HepG2 (cell line): ENCODE measurements around the gene TSPAN9. TPM values are rescaled to one million over a fixed set of nuclear protein-coding genes. Genes with fewer than 3 reads are reported as not detected.

Experiments used
- ATAC-seq: fragments of 200-7000 bp; cut with Tn5 transposase; 3 replicates; pipeline ENCODE4 v1.9.1; 2020; ENCODE audit warnings: mild to moderate bottlenecking, moderate library complexity
- BruUV-seq: library from RNA; stranded (reverse); fragments of 400-500 nt; replicated peaks from 2 replicates; lab custom pipeline; 2021; lab: Mats Ljungman, UMichigan
- CTCF ChIA-PET: fragments of 300-600 bp; formaldehyde crosslinking; extraction: SDS; loops from one replicate; lab custom pipeline; 2021; ENCODE audit warnings: low total read pairs, inconsistent platforms, low intra/inter-chr PET ratio; lab: Yijun Ruan, JAX
- POLR2A ChIA-PET: fragments of 350-600 bp; sonication (Branson Sonifier 250); formaldehyde crosslinking; loops from one replicate; lab custom pipeline; 2020; ENCODE audit warnings: antibody characterized with exemption, inconsistent platforms; lab: Yijun Ruan, JAX
- DNase-seq: peaks from one replicate; pipeline ENCODE4 v3.0.0-alpha.2; 2015; ENCODE audit warnings: low spot score
- FAIRE-seq: peaks from 3 replicates; lab custom pipeline; 2011; peaks lifted over from hg19 to GRCh38; lab: Jason Lieb, UNC
- H2AFZ ChIP-seq: one replicate; pipeline ENCODE4 v1.6.1; 2011; ENCODE audit warnings: low read length, inconsistent platforms
- H3K27ac ChIP-seq: fragments of 300-600 bp; 3 replicates; pipeline ENCODE4 v1.8.0; 2011; ENCODE audit warnings: mixed run types, mild to moderate bottlenecking, mixed read lengths, low read length, inconsistent platforms; ENCODE audit not compliant: insufficient read depth; ENCODE audit errors: extremely low read length
- H3K27me3 ChIP-seq, 2 experiments: fragments of 200-600 bp in 1 of 2; 2 replicates in 1 of 2; 3 replicates in 1 of 2; pipeline versions ENCODE4 v1.6.0 to v1.8.0; 2011; ENCODE audit warnings: low read length in 2 of 2, mild to moderate bottlenecking in 2 of 2, moderate library complexity in 2 of 2, inconsistent platforms in 1 of 2; ENCODE audit not compliant: insufficient read depth in 2 of 2, control insufficient read depth in 1 of 2
- H3K36me3 ChIP-seq, 2 experiments: fragments of 200-600 bp in 1 of 2; replicated peaks in 1 of 2; 2 replicates in 1 of 2; 3 replicates in 1 of 2; pipeline versions ENCODE4 v1.5.1 to v1.8.0; 2011; ENCODE audit warnings: low read length in 2 of 2, inconsistent platforms in 1 of 2; ENCODE audit not compliant: insufficient read depth in 2 of 2, control insufficient read depth in 1 of 2
- H3K4me1 ChIP-seq: 2 replicates; pipeline ENCODE4 v1.5.1; 2012; ENCODE audit warnings: low read length, inconsistent platforms; ENCODE audit not compliant: insufficient read depth
- H3K4me2 ChIP-seq: 2 replicates; pipeline ENCODE4 v1.6.0; 2011; ENCODE audit warnings: low read depth, low read length, inconsistent platforms
- H3K4me3 ChIP-seq, 3 experiments: fragments of 200-600 bp in 1 of 3; sonication (generic), shearing (Covaris generic) in 1 of 3; replicated peaks in 1 of 3; 2 replicates each; pipeline ENCODE4 v1.5.1; 2011 to 2016; ENCODE audit warnings: low read length in 3 of 3, inconsistent platforms in 2 of 3, low read depth in 2 of 3, mild to moderate bottlenecking in 2 of 3, control low read depth in 1 of 3, mixed read lengths in 1 of 3; ENCODE audit not compliant: insufficient read depth in 1 of 3
- H3K79me2 ChIP-seq: one replicate; pipeline ENCODE4 v1.6.1; 2011; ENCODE audit warnings: low read length, inconsistent platforms; ENCODE audit not compliant: insufficient read depth
- H3K9ac ChIP-seq: 2 replicates; pipeline ENCODE4 v1.6.0; 2011; ENCODE audit warnings: mild to moderate bottlenecking, low read depth, low read length, inconsistent platforms; ENCODE audit not compliant: insufficient read depth
- H3K9me3 ChIP-seq: 2 replicates; pipeline ENCODE4 v1.5.1; 2012; ENCODE audit warnings: mild to moderate bottlenecking, low read length
- H4K20me1 ChIP-seq: 2 replicates; pipeline ENCODE4 v1.6.0; 2011; ENCODE audit warnings: inconsistent platforms, mild to moderate bottlenecking, low read length, moderate library complexity; ENCODE audit not compliant: insufficient read depth
- CEBPB ChIP-seq: IDR thresholded peaks from 2 replicates; pipeline ENCODE4 v1.6.1; 2011; ENCODE audit warnings: low read depth, low read length, improper control_type of control experiment, borderline replicate concordance
- HDAC1 ChIP-seq: sonication (generic); formaldehyde crosslinking; IDR thresholded peaks from 2 replicates; pipeline ENCODE4 v1.5.1; 2020; ENCODE audit warnings: mild to moderate bottlenecking, missing genetic modification reagents
- PAWR ChIP-seq: sonication (generic); formaldehyde crosslinking; IDR thresholded peaks from 2 replicates; pipeline ENCODE4 v1.4.0; 2020; ENCODE audit warnings: missing genetic modification reagents, mild to moderate bottlenecking, borderline replicate concordance
- SUZ12 ChIP-seq: fragments of 150-350 bp; IDR thresholded peaks from 2 replicates; pipeline ENCODE4 v1.6.1; 2014; ENCODE audit warnings: low read depth, low read length
- ZFP1 ChIP-seq: IDR thresholded peaks from 2 replicates; pipeline ENCODE4 v1.6.1; 2016
- ZFP37 ChIP-seq: sonication (generic); formaldehyde crosslinking; IDR thresholded peaks from 2 replicates; pipeline ENCODE4 v1.4.0; 2020; ENCODE audit warnings: missing genetic modification reagents, borderline replicate concordance
- ZIK1 ChIP-seq: sonication (generic); formaldehyde crosslinking; IDR thresholded peaks from 2 replicates; pipeline ENCODE4 v1.5.0; 2020; ENCODE audit warnings: mild to moderate bottlenecking, low read depth, missing genetic modification reagents, borderline replicate concordance
- ZNF225 ChIP-seq: sonication (generic); formaldehyde crosslinking; IDR thresholded peaks from 2 replicates; pipeline ENCODE4 v1.4.0; 2020; ENCODE audit warnings: mild to moderate bottlenecking, missing genetic modification reagents
- ZNF383 ChIP-seq: sonication (generic); formaldehyde crosslinking; IDR thresholded peaks from 2 replicates; pipeline ENCODE4 v1.4.0; 2020; ENCODE audit warnings: missing genetic modification reagents, mild to moderate bottlenecking, borderline replicate concordance
- ZNF577 ChIP-seq: sonication (generic); formaldehyde crosslinking; IDR thresholded peaks from 2 replicates; pipeline ENCODE4 v1.4.0; 2020; ENCODE audit warnings: mild to moderate bottlenecking, low read depth, missing genetic modification reagents, borderline replicate concordance
- ZNF747 ChIP-seq: sonication (generic); formaldehyde crosslinking; IDR thresholded peaks from 2 replicates; pipeline ENCODE4 v1.8.1; 2023; ENCODE audit warnings: missing genetic modification reagents, mild to moderate bottlenecking, borderline replicate concordance
- ZSCAN30 ChIP-seq: sonication (generic); formaldehyde crosslinking; IDR thresholded peaks from 2 replicates; pipeline ENCODE4 v1.5.0; 2020; ENCODE audit warnings: mild to moderate bottlenecking, missing genetic modification reagents
- WGBS: methylation state at CpG from one replicate; pipeline ENCODE4 v1.1.6; 2017; ENCODE audit warnings: low lambda C conversion rate; 5-methylcytosine and 5-hydroxymethylcytosine counted together
- in situ Hi-C: cut with HindIII; loops from 2 replicates; pipeline ENCODE4 v1.10.0; 2017; ENCODE audit warnings: low pct_unique_long_range_greater_than_20kb; ENCODE audit not compliant: extremely low pct_ligation_motif_present
- intact Hi-C: fragments of 100-400 bp; cut with micrococcal nuclease; formaldehyde crosslinking; loops from one replicate; pipeline ENCODE4 v1.10.0; 2022; ENCODE audit not compliant: unreplicated experiment
- polyA plus RNA-seq, 8 experiments: library from polyadenylated mRNA; depleted of rRNA in 3 of 8; stranded (reverse) in 7 of 8; unstranded in 1 of 8; fragments of >200 nt; fragmentation: Illumina TruSeq in 4 of 8; extraction: Trizol in 4 of 8; gene quantifications; 2 replicates each; pipeline versions ENCODE4 v1.2.1 to v1.2.3, GENCODE V29; 2011 to 2016; ENCODE audit warnings: low read depth in 4 of 8, missing spikeins in 1 of 8, mixed read lengths in 1 of 8; ENCODE audit not compliant: insufficient read depth in 1 of 8
- total RNA-seq, 5 experiments: library from RNA; depleted of rRNA; stranded (reverse); fragments of >200 nt; fragmentation: Illumina TruSeq; extraction: Trizol; gene quantifications; 2 replicates each; pipeline ENCODE4 v1.2.3, GENCODE V29; 2016; ENCODE audit warnings: low read depth in 1 of 5
- TF ChIP-seq, protein P1 (sequence below): sonication (generic); formaldehyde crosslinking; IDR thresholded peaks from 2 replicates; pipeline ENCODE4 v1.5.0; 2020; ENCODE audit warnings: missing genetic modification reagents

TSPAN9 gene
- total and polyA plus RNA-seq, 2 of the 13 experiments (the other 11 are each of a cell fraction or from before 2014, with no cell fraction given) = 18.1 to 42.3 TPM

DNA sequence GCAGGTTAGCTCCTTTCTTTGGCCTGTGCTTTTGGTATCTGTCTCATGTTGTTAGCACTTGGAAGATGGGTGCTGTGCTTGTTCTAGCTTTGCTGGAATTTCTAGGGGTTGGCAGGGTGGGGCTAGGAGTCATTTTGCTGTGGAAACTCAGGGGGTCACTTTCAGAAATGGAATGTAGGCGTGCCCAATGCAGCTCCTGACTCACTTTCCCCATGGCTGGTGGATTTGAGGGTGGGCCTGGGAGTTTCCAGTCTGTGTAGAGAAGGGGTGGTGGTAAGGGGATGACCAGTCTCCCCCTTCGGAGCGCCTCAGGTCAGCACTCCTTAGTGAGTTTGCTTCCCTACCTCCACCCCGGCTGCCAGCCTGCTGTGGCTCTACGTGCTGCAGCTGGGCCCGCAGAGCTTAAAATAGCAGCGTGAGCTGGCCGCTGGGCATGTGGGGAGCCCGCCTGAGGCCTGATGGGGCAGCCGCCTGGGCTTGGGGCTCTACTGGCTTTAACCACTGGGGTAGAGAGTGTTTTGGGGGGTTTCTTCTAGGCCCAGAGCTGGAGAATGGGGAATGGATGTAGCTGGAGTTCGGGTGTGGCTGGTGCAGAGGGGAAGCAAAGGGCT, 108.2 kb downstream of the TSPAN9 start:
- no peak for TF ChIP-seq HDAC1 (CRISPR knock-in tag)
- TF ChIP-seq ZIK1 = no peak
- no peak for TF ChIP-seq ZNF225 (CRISPR knock-in tag)
- TF ChIP-seq, protein P1, sequence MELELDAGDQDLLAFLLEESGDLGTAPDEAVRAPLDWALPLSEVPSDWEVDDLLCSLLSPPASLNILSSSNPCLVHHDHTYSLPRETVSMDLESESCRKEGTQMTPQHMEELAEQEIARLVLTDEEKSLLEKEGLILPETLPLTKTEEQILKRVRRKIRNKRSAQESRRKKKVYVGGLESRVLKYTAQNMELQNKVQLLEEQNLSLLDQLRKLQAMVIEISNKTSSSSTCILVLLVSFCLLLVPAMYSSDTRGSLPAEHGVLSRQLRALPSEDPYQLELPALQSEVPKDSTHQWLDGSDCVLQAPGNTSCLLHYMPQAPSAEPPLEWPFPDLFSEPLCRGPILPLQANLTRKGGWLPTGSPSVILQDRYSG = no peak
- TF ChIP-seq ZFP37 = no peak
- no peak for TF ChIP-seq ZNF577 (CRISPR knock-in tag)
- no peak for TF ChIP-seq SUZ12
- no peak for TF ChIP-seq ZSCAN30 (CRISPR knock-in tag)
- no peak for TF ChIP-seq ZNF747
- TF ChIP-seq PAWR (CRISPR knock-in tag) = no peak
- TF ChIP-seq ZNF383 (CRISPR knock-in tag) = no peak
- no peak for TF ChIP-seq ZFP1
- no peak for TF ChIP-seq CEBPB
- FAIRE-seq = no peak
- Histone ChIP-seq H3K4me2 (no peak overlapping the region), H3K27me3 (no peaks in the 10 kb centered on the region), H3K4me1 (no peaks in the 10 kb centered on the region), H3K9ac (no peak overlapping the region), H2AFZ (no peak overlapping the region), H3K79me2 (no peaks in the 10 kb centered on the region), H3K9me3 (no peaks in the 10 kb centered on the region), H4K20me1 (peaks cover 17% of the 10 kb centered on the region; the same call in 1 of the 2 replicates), H3K36me3 (no peaks in the 10 kb centered on the region; a peak in 1 of 5 replicates), H3K4me3 (no peak overlapping the region), H3K27ac (no peak overlapping the region)
- intact Hi-C loops (no loop called here), in situ Hi-C loops (no loop called here)
- ATAC-seq = no peak
- DNase-seq = no peak
- 92% methylated on average over 10 of the region's 11 CpGs for WGBS
- no TSS peak for BruUV-seq
- ChIA-PET POLR2A (no interaction called here), CTCF (no interaction called here)
